HepG2 (cell line): ENCODE results near the gene TBL2. TPM values are rescaled to one million over a fixed set of nuclear protein-coding genes. Genes with fewer than 3 reads are reported as not detected.

Experiments used
- ARID2 ChIP-seq: sonication (generic); formaldehyde crosslinking; IDR thresholded peaks from 2 replicates; pipeline ENCODE4 v1.8.1; 2022; ENCODE audit warnings: mild to moderate bottlenecking, missing genetic modification reagents, borderline replicate concordance
- BORCS8-MEF2B ChIP-seq: sonication (generic); formaldehyde crosslinking; IDR thresholded peaks from 2 replicates; pipeline ENCODE4 v1.8.0; 2022; ENCODE audit warnings: mild to moderate bottlenecking, missing genetic modification reagents
- CCAR2 ChIP-seq: fragments of 200-400 bp; formaldehyde crosslinking; optimal IDR thresholded peaks from 2 replicates; pipeline ENCODE3; 2018; ENCODE audit warnings: low read depth, mild to moderate bottlenecking, low read length, moderate library complexity
- CHD2 ChIP-seq: IDR thresholded peaks from 2 replicates; pipeline ENCODE4 v1.6.1; 2011; ENCODE audit warnings: low read depth, low read length, improper control_type of control experiment
- DBP ChIP-seq: sonication (generic); formaldehyde crosslinking; IDR thresholded peaks from 2 replicates; pipeline ENCODE4 v1.4.0; 2020; ENCODE audit warnings: missing genetic modification reagents; ENCODE audit errors: not compliant biosample characterization
- GZF1 ChIP-seq: sonication (generic); formaldehyde crosslinking; IDR thresholded peaks from 2 replicates; pipeline ENCODE4 v1.5.1; 2020; ENCODE audit warnings: mild to moderate bottlenecking, missing genetic modification reagents
- ISX ChIP-seq: sonication (generic); formaldehyde crosslinking; conservative IDR thresholded peaks from 2 replicates; pipeline ENCODE4 v1.5.0; 2020; ENCODE audit warnings: missing genetic modification reagents
- MIER3 ChIP-seq: IDR thresholded peaks from 2 replicates; pipeline ENCODE4 v1.6.1; 2016; ENCODE audit warnings: missing compliant biosample characterization, borderline replicate concordance
- NONO ChIP-seq, 2 experiments: fragments of 450-650 bp in 1 of 2; sonication (generic) in 1 of 2; formaldehyde crosslinking in 1 of 2; IDR thresholded peaks in 1 of 2; conservative IDR thresholded peaks in 1 of 2; 2 replicates each; pipeline versions ENCODE4 v1.6.1 to v1.8.0; 2017 to 2022; ENCODE audit warnings: mild to moderate bottlenecking in 1 of 2, missing genetic modification reagents in 1 of 2, moderate library complexity in 1 of 2
- RFXANK ChIP-seq: IDR thresholded peaks from 2 replicates; pipeline ENCODE4 v1.6.1; 2016
- SP2 ChIP-seq: sonication (generic); formaldehyde crosslinking; IDR thresholded peaks from 2 replicates; pipeline ENCODE4 v1.5.1; 2020; ENCODE audit warnings: mild to moderate bottlenecking, missing genetic modification reagents
- SRF ChIP-seq: IDR thresholded peaks from 2 replicates; pipeline ENCODE4 v1.6.1; 2011; ENCODE audit warnings: mild to moderate bottlenecking, low read depth, low read length, moderate library complexity
- SRY ChIP-seq: sonication (generic); formaldehyde crosslinking; IDR thresholded peaks from 2 replicates; pipeline ENCODE4 v1.8.0; 2022; ENCODE audit warnings: mild to moderate bottlenecking, missing genetic modification reagents
- XBP1 ChIP-seq: sonication (generic); formaldehyde crosslinking; IDR thresholded peaks from 2 replicates; pipeline ENCODE4 v1.5.0; 2020; ENCODE audit warnings: missing genetic modification reagents
- ZBTB49 ChIP-seq: sonication (generic); formaldehyde crosslinking; IDR thresholded peaks from 2 replicates; pipeline ENCODE4 v1.4.0; 2020; ENCODE audit warnings: missing genetic modification reagents, borderline replicate concordance
- ZNF143 ChIP-seq: sonication (generic); formaldehyde crosslinking; IDR thresholded peaks from 2 replicates; pipeline ENCODE4 v1.4.0; 2020; ENCODE audit warnings: missing genetic modification reagents
- ZNF33A ChIP-seq: sonication (generic); formaldehyde crosslinking; IDR thresholded peaks from 2 replicates; pipeline ENCODE4 v1.5.1; 2020; ENCODE audit warnings: missing genetic modification reagents, mild to moderate bottlenecking, moderate library complexity, borderline replicate concordance
- ZNF547 ChIP-seq: sonication (generic); formaldehyde crosslinking; IDR thresholded peaks from 2 replicates; pipeline ENCODE4 v1.5.1; 2020; ENCODE audit warnings: mild to moderate bottlenecking, missing genetic modification reagents
- ZNF615 ChIP-seq: sonication (generic); formaldehyde crosslinking; IDR thresholded peaks from 2 replicates; pipeline ENCODE4 v1.5.0; 2020; ENCODE audit warnings: mild to moderate bottlenecking, missing genetic modification reagents, borderline replicate concordance
- ZNF670 ChIP-seq: sonication (generic); formaldehyde crosslinking; IDR thresholded peaks from 2 replicates; pipeline ENCODE4 v1.8.0; 2022; ENCODE audit warnings: mild to moderate bottlenecking, missing genetic modification reagents, borderline replicate concordance
- ZNF768 ChIP-seq: sonication (generic); formaldehyde crosslinking; IDR thresholded peaks from 2 replicates; pipeline ENCODE4 v1.4.0; 2020; ENCODE audit warnings: missing genetic modification reagents
- ZNF776 ChIP-seq: sonication (generic); formaldehyde crosslinking; IDR thresholded peaks from 2 replicates; pipeline ENCODE4 v1.4.0; 2020; ENCODE audit warnings: mild to moderate bottlenecking, missing genetic modification reagents
- ZNF850 ChIP-seq: sonication (generic); formaldehyde crosslinking; conservative IDR thresholded peaks from 2 replicates; pipeline ENCODE4 v1.9.0; 2021; ENCODE audit warnings: mild to moderate bottlenecking, missing genetic modification reagents
- polyA plus RNA-seq, 8 experiments: library from polyadenylated mRNA; depleted of rRNA in 3 of 8; stranded (reverse) in 7 of 8; unstranded in 1 of 8; fragments of >200 nt; fragmentation: Illumina TruSeq in 4 of 8; extraction: Trizol in 4 of 8; gene quantifications; 2 replicates each; pipeline versions ENCODE4 v1.2.1 to v1.2.3, GENCODE V29; 2011 to 2016; ENCODE audit warnings: low read depth in 4 of 8, missing spikeins in 1 of 8, mixed read lengths in 1 of 8; ENCODE audit not compliant: insufficient read depth in 1 of 8
- total RNA-seq, 5 experiments: library from RNA; depleted of rRNA; stranded (reverse); fragments of >200 nt; fragmentation: Illumina TruSeq; extraction: Trizol; gene quantifications; 2 replicates each; pipeline ENCODE4 v1.2.3, GENCODE V29; 2016; ENCODE audit warnings: low read depth in 1 of 5
- TF ChIP-seq, protein P1 (sequence below): sonication (generic); formaldehyde crosslinking; IDR thresholded peaks from 2 replicates; pipeline ENCODE4 v1.4.0; 2020; ENCODE audit warnings: missing genetic modification reagents

Gene TBL2
- total and polyA plus RNA-seq, 2 of the 13 experiments (the other 11 are each of a cell fraction or from before 2014, with no cell fraction given): 43.4 to 47.2 TPM

- TF ChIP-seq ZBTB49 (CRISPR knock-in tag): no peak
- peak; percentile 64; the same call in 1 of the 2 replicates for TF ChIP-seq ZNF615
- TF ChIP-seq, protein P1, sequence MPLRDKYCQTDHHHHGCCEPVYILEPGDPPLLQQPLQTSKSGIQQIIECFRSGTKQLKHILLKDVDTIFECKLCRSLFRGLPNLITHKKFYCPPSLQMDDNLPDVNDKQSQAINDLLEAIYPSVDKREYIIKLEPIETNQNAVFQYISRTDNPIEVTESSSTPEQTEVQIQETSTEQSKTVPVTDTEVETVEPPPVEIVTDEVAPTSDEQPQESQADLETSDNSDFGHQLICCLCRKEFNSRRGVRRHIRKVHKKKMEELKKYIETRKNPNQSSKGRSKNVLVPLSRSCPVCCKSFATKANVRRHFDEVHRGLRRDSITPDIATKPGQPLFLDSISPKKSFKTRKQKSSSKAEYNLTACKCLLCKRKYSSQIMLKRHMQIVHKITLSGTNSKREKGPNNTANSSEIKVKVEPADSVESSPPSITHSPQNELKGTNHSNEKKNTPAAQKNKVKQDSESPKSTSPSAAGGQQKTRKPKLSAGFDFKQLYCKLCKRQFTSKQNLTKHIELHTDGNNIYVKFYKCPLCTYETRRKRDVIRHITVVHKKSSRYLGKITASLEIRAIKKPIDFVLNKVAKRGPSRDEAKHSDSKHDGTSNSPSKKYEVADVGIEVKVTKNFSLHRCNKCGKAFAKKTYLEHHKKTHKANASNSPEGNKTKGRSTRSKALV (CRISPR knock-in tag): no peak; the same call in 1 of the 2 replicates
- no peak for TF ChIP-seq DBP
- TF ChIP-seq NONO (IDR thresholded peaks at IDR 0.05): no peak
- peak; percentile 95 for TF ChIP-seq NONO (CRISPR knock-in tag; conservative IDR thresholded peaks at IDR 0.05)
- no peak for TF ChIP-seq CHD2
- TF ChIP-seq ARID2 (CRISPR knock-in tag): peak; percentile 95
- TF ChIP-seq MIER3 (CRISPR knock-in tag): peak; percentile 89
- no peak for TF ChIP-seq ISX (CRISPR knock-in tag)
- no peak for TF ChIP-seq SP2 (CRISPR knock-in tag)
- TF ChIP-seq SRY (CRISPR knock-in tag): no peak; the same call in 1 of the 2 replicates
- no peak for TF ChIP-seq XBP1 (CRISPR knock-in tag)
- peak; percentile 90 for TF ChIP-seq BORCS8-MEF2B (CRISPR knock-in tag)
- TF ChIP-seq ZNF850 (CRISPR knock-in tag): no peak
- TF ChIP-seq SRF: peak; percentile 79; the same call in 1 of the 2 replicates
- TF ChIP-seq ZNF33A (CRISPR knock-in tag): 0 out of 2 replicates have a peak, but pooled peaks have one; percentile 40
- TF ChIP-seq ZNF776 (CRISPR knock-in tag): no peak
- TF ChIP-seq CCAR2: no peak
- TF ChIP-seq ZNF547 (CRISPR knock-in tag): no peak
- peak; percentile 65; the same call in 1 of the 2 replicates for TF ChIP-seq ZNF670 (CRISPR knock-in tag)
- TF ChIP-seq ZNF768 (CRISPR knock-in tag): no peak
- no peak for TF ChIP-seq GZF1
- TF ChIP-seq ZNF143: 0 out of 2 replicates have a peak, but pooled peaks have one; percentile 22
- TF ChIP-seq RFXANK (CRISPR knock-in tag): 0 out of 2 replicates have a peak, but pooled peaks have one; percentile 53
These were observed 34.4 kb upstream of the TBL2 start (continued) for GRCh38 chr7:73612598-73613269.
